GM19468 (cell line): ENCODE results near the gene KRTAP2-2.
"Not testable (repeated sequence)": the region's sequence is repeated elsewhere in the genome, so short reads cannot be mapped to it uniquely, and the experiment has no call there.

Experiments
- ATAC-seq: cut with Tn5 transposase; IDR thresholded peaks from one replicate; pipeline ENCODE4 v1.9.1; 2021; ENCODE audit warnings: mild to moderate bottlenecking, moderate library complexity, moderate number of reproducible peaks; ENCODE audit not compliant: unreplicated experiment; ENCODE audit errors: extremely low read depth

Gene KRTAP2-2

DNA sequence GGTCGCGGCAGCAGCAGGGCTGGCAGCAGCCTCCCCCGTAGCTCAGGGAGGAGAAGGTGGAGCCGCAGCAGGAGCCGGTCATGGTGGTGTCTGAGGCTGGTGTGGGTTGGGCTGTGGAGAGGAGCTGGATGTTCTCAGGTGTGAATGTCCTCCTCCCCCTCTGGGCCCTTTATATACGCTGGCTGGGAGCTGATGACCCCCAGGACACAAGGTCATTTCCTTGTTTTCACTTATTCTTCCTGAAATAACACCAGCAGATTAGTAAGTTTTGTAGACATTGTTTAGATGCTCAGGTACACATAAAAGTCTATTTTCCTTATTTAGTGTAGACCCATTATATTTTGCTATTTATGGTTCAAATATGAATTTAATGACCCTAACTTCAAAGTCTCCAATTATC lies at the start of gene KRTAP2-2:
TSS of gene KRTAP2-2 (minus strand) at position 101 of the 400 bp plus-strand sequence. CDS start at position 82, 19 bp downstream.
- not testable (repeated sequence) for ATAC-seq

GRCh38 chr17:41104386-41105038 lies 49.5 kb upstream of the KRTAP2-2 start:
- ATAC-seq, result not testable (repeated sequence)

DNA sequence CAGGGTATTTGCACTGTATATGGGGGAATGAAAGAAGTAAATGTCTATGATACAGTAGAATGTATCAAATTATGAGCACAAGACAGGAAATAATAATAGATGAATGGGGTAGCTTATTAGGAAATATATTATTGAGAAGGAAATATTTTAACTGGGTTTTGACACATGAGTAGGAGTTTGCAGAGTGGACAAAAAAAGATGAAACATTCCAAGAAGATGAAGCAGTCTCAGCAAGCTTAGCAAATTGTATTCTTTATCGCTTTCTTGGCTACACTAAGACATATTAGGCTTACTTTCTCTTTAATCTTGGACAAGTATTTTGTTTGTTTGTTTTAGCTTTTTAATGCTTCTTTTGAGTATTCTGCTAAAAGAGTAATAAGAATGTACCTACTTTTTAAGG lies 48.9 kb upstream of the KRTAP2-2 start:
- no peak for ATAC-seq

- ATAC-seq, result no peak
Observed at GRCh38 chr17:41101586-41102259, 46.7 kb upstream of the KRTAP2-2 start, which contains the start of gene KRTAP4-16. KRTAP4-16 (minus strand) TSS chr17:41102209; CDS start chr17:41102209, 0 bp downstream.

DNA sequence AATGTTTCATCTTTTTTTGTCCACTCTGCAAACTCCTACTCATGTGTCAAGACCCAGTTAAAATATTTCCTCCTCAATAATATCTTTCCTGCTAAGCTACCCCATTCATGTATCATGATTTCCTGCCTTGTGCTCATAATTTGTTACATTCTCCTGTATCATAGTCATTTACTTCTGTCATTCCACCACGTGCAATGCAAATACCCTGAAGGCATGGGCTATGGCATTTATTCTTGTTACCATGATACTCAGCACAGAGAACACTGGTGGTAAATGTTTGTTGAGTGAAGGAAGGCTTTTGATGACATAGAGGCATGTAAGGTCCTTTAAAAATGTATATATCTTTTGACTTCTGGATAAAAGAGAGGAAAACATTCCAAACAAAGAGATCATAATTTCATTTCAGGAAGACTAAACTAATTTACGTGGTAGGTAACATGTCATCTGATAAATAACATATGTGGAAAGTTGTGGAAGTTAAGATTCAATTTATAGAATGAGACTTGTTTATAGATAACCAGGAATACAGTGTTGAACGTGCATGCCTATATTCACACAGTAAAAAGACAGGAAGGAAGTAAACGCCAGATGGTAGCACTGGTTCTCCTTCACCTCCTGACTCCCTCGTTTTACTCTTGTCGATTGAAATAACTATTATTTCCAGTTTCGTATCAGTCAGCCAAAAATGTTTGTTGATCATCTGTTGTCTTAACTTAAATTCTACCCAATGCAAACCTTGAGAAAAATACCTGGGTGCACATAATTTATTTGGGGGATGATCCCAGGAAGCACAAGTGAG lies 44.9 kb upstream of the KRTAP2-2 start:
- not testable (repeated sequence) for ATAC-seq

DNA sequence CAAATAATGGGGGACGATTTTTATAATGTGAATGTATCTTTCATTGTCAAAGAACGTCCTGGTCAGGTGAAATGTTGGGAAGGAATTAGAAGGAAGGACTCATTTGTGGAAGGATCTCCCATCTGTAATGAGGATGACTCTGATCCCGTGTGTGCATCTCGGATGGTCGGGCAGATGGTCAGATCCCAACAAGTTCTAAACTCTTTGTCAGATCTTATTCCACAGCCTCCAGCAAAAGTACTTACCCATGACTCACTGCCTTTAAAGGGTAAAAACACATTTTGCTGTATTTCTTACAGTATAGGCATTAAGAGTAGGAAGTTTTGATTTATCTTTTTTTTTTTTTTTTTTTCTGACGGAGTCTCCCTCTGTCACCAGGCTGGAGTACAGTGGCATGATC lies 43.5 kb upstream of the KRTAP2-2 start:
- no peak for ATAC-seq

GRCh38 chr17:41098042-41098441 lies 43.0 kb upstream of the KRTAP2-2 start, which contains the start of gene KRTAP4-8:
KRTAP4-8 (minus strand) TSS chr17:41098142; CDS start chr17:41098084, 58 bp downstream.
- no peak for ATAC-seq

DNA sequence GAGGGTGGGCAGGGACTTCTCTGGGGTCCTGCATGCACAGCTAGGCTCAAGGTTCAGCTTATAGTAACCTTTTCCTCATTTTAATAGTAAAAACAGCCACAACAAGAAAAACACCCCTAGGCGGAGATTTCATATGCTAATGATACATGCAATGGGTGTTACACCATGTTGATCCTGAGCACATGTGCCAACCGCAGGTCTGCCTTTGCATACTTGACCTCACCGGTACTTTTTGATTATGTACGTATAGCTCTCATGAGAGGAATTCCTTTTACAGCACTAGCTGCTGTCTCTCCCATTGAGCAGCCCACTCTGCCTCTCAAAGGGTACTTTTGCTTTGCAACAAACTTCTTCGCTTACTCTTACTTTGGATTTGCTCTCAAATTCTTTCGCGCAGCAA lies 41.0 kb upstream of the KRTAP2-2 start:
- no peak for ATAC-seq

DNA sequence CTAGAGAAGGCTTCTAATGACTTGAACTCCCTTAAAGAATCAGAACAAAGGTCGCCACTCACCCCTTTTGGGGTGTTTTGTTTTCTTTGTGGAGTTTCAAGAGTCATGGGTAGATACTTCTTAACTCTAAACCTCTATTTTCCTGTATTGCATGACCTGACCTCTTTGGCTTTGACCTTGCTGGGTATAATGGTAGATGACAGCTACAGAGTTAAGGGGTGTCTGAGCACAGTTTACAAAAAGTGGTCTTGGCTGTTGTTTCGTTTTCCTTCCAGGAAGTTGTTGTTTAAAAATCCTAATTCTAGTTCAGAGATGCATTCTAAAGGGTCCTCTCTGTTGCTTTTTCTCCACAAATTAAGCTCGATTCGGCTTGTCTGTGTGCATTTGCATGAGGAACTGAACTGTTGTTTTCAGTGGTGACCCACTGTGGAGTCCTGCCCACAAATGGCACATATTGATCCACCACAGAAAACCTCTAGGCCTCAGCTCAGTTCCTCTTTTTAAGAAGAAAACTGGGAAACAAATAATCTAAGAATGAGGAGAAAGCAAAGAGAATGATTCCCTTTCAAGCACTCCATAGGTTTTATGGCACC lies 33.8 kb upstream of the KRTAP2-2 start:
- not testable (repeated sequence) for ATAC-seq

GRCh38 chr17:41084100-41084856 lies 29.2 kb upstream of the KRTAP2-2 start, which contains the start of gene KRTAP4-7:
KRTAP4-7 (plus strand) TSS chr17:41084150; CDS start chr17:41084207, 57 bp downstream.
- ATAC-seq, result not testable (repeated sequence)

DNA sequence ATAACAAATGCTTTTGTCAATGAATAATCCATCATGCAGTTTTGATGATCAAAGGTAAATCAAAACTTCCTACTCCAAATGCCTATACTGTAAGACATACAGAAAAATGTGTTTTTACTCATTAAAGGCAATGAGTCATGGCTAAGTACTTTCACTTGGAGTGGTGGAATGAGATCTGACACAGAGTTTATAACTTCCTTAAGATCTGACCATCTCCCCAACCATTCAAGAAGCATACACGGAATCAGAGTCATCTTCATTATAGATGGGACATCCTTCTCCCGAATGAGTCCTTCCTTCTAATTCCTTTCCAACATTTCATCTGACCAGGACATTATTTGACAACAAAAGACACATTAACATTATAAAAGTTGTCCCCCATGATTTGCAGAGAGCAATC lies 28.4 kb upstream of the KRTAP2-2 start:
- ATAC-seq, result not testable (repeated sequence)

DNA sequence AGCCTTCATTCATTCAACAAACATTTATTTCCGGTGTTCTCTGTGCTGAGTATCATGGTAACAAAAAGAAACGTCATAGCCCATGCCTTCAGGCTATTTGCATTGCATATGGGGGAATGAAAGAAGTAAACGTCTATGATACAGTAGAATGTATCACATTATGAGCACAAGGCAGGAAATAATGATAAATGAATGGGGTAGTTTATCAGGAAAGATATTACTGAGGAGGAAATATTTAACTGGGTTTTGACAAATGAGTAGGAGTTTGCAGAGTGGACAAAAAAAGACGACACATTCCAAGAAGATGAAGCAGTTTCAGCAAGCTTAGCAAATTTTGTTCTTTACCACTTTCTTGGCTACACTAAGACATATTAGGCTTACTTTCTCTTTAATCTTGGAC lies 27.6 kb upstream of the KRTAP2-2 start:
- ATAC-seq, result no peak

GRCh38 chr17:41076788-41077187 lies 21.8 kb upstream of the KRTAP2-2 start:
- ATAC-seq, result no peak

DNA sequence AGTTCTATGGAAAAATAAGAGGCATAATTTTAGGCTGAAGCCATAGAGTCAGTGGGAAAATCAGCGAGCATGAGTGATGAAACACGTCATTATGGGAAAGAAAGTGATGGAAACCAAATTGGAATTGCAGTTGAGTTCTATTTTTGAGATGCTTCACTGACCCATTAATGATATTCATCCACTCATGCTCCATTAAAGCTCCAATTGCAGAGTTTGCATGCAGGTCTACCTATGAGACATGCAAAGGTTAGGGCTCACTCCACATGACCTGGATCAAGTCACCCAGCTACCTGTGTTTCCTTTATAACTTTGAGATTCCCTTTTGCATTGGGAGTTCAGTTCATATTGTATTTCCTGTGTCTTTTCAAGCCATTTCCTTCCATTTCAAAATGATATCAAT lies 18.6 kb upstream of the KRTAP2-2 start:
- no peak for ATAC-seq

GRCh38 chr17:41071606-41072360 lies 16.8 kb upstream of the KRTAP2-2 start:
- ATAC-seq, result no peak

DNA sequence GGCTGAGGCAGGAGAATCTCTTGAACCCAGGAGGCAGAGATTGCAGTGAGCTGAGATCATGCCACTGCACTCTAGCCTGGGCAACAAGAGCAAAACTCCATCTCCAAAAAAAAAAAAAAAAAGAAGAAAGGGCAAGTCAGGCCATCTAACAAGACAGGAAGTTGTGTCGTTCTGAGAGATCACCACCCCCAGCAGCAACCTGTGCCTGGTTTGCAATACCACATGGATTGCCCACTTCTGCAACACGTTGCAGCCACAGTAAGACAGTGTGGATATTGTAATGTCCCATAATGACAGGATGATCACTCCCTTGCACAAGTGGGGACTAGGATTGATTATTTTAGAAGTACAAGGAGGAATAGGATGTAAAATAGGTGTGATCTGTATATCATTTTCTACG lies 14.0 kb upstream of the KRTAP2-2 start:
- no peak for ATAC-seq

DNA sequence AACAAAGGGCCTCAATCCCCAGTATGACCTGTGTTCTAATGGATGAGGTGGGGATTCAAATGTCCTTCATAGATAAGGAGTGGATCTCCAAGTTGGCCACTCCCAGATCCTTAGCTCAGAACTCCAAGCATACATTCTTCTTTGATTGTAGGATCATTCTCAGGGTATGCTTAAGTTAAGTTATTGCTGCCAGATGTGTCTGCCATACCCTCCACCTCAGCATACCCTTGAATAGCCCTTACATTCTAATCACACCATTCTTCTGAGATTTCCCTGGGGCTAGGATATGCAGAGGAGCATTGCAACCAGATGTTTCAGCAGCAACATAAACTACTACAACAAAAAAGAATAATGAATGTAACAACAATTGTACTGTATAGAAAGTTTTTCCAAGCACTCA lies 12.3 kb upstream of the KRTAP2-2 start:
- ATAC-seq, result no peak

- no peak for ATAC-seq
Observed at GRCh38 chr17:41065829-41066624, 11.0 kb upstream of the KRTAP2-2 start, which contains the start of gene KRTAP2-4. KRTAP2-4 (minus strand) TSS chr17:41065879; CDS start chr17:41065845, 34 bp downstream.
